SK-N-SH treated with all-trans-retinoic acid at 6 μM for 48 hours (cell line): ENCODE results near the gene FAM227B.

Experiments
- ATAC-seq: fragments of 200-7000 bp; cut with Tn5 transposase; 3 replicates; pipeline ENCODE4 v1.9.1; 2020; ENCODE audit warnings: mild to moderate bottlenecking, moderate library complexity
- ARNTL ChIP-seq: fragments of 450-650 bp; formaldehyde crosslinking; IDR thresholded peaks from 2 replicates; pipeline ENCODE4 v1.5.0; 2020; ENCODE audit warnings: low read depth, mild to moderate bottlenecking, moderate library complexity, borderline replicate concordance
- BACH2 ChIP-seq: fragments of 250-450 bp; sonication (Bioruptor Pico); IDR thresholded peaks from 2 replicates; pipeline ENCODE4 v1.9.0; 2021; ENCODE audit warnings: mild to moderate bottlenecking, borderline replicate concordance
- CSDC2 ChIP-seq: fragments of 250-450 bp; sonication (Bioruptor Pico); IDR thresholded peaks from 2 replicates; pipeline ENCODE4 v1.5.0; 2020; ENCODE audit warnings: mild to moderate bottlenecking, moderate library complexity
- ESRRG ChIP-seq: fragments of 250-450 bp; sonication (Bioruptor Pico); IDR thresholded peaks from 2 replicates; pipeline ENCODE4 v1.6.1; 2021; ENCODE audit warnings: mild to moderate bottlenecking
- GLIS3 ChIP-seq: fragments of 250-450 bp; sonication (Bioruptor Pico); IDR thresholded peaks from 2 replicates; pipeline ENCODE4 v1.5.0; 2020; ENCODE audit warnings: mild to moderate bottlenecking, moderate library complexity
- ISL1 ChIP-seq: fragments of 250-450 bp; sonication (Bioruptor Pico); IDR thresholded peaks from 2 replicates; pipeline ENCODE4 v2.1.2; 2022; ENCODE audit warnings: mild to moderate bottlenecking, moderate library complexity
- OSR1 ChIP-seq: fragments of 250-450 bp; sonication (Bioruptor Pico); IDR thresholded peaks from 2 replicates; pipeline ENCODE4 v1.8.0; 2022; ENCODE audit warnings: moderate library complexity, mild to moderate bottlenecking, inconsistent platforms
- PPARA ChIP-seq: fragments of 250-450 bp; sonication (Bioruptor Pico); IDR thresholded peaks from 2 replicates; pipeline ENCODE4 v1.5.0; 2020; ENCODE audit warnings: mild to moderate bottlenecking, borderline replicate concordance
- RARB ChIP-seq: fragments of 250-450 bp; sonication (Bioruptor Pico); IDR thresholded peaks from 2 replicates; pipeline ENCODE4 v1.8.0; 2021; ENCODE audit warnings: mild to moderate bottlenecking, moderate library complexity
- SNAI2 ChIP-seq: fragments of 250-450 bp; sonication (Bioruptor Pico); IDR thresholded peaks from 2 replicates; pipeline ENCODE4 v1.5.0; 2020; ENCODE audit warnings: mild to moderate bottlenecking, moderate library complexity
- TCF4 ChIP-seq: fragments of 250-450 bp; sonication (Bioruptor Pico); IDR thresholded peaks from 2 replicates; pipeline ENCODE4 v1.8.0; 2021; ENCODE audit warnings: mild to moderate bottlenecking, moderate library complexity, borderline replicate concordance
- TOX ChIP-seq: fragments of 250-450 bp; sonication (Bioruptor Pico); IDR thresholded peaks from 2 replicates; pipeline ENCODE4 v1.8.0; 2021; ENCODE audit warnings: mild to moderate bottlenecking, moderate library complexity, borderline replicate concordance
- ZC3H10 ChIP-seq: fragments of 250-450 bp; sonication (Bioruptor Pico); IDR thresholded peaks from 2 replicates; pipeline ENCODE4 v1.5.1; 2021; ENCODE audit warnings: mild to moderate bottlenecking, moderate library complexity
- ZFP3 ChIP-seq: fragments of 250-450 bp; sonication (Bioruptor Pico); IDR thresholded peaks from 2 replicates; pipeline ENCODE4 v1.5.0; 2020; ENCODE audit warnings: mild to moderate bottlenecking, moderate library complexity
- ZFP30 ChIP-seq: fragments of 450-650 bp; formaldehyde crosslinking; IDR thresholded peaks from 2 replicates; pipeline ENCODE4 v1.5.0; 2022; ENCODE audit warnings: mild to moderate bottlenecking, moderate library complexity
- ZNF565 ChIP-seq: fragments of 450-650 bp; formaldehyde crosslinking; conservative IDR thresholded peaks from 2 replicates; pipeline ENCODE4 v1.5.0; 2020; ENCODE audit warnings: low read depth, mild to moderate bottlenecking, moderate library complexity
- ZNF70 ChIP-seq: fragments of 450-650 bp; formaldehyde crosslinking; IDR thresholded peaks from 2 replicates; pipeline ENCODE4 v1.5.0; 2020; ENCODE audit warnings: mild to moderate bottlenecking, moderate library complexity
- ZNF8 ChIP-seq: fragments of 450-650 bp; formaldehyde crosslinking; IDR thresholded peaks from 2 replicates; pipeline ENCODE4 v1.5.0; 2020; ENCODE audit warnings: mild to moderate bottlenecking, moderate library complexity
- TF ChIP-seq, protein P1 (sequence below): fragments of 250-450 bp; sonication (Bioruptor Pico); IDR thresholded peaks from 2 replicates; pipeline ENCODE4 v1.8.0; 2020; ENCODE audit warnings: mild to moderate bottlenecking, moderate library complexity, borderline replicate concordance
- TF ChIP-seq, protein P2 (sequence below): fragments of 250-450 bp; sonication (Bioruptor Pico); IDR thresholded peaks from 2 replicates; pipeline ENCODE4 v1.5.1; 2021; ENCODE audit warnings: mild to moderate bottlenecking, moderate library complexity
- TF ChIP-seq, protein P3 (sequence below): fragments of 250-450 bp; sonication (Bioruptor Pico); IDR thresholded peaks from 2 replicates; pipeline ENCODE4 v1.5.0; 2020; ENCODE audit warnings: mild to moderate bottlenecking, moderate library complexity
- TF ChIP-seq, protein P4 (sequence below): fragments of 250-450 bp; sonication (Bioruptor Pico); IDR thresholded peaks from 2 replicates; pipeline ENCODE4 v1.5.1; 2020; ENCODE audit warnings: low read depth, mild to moderate bottlenecking, moderate library complexity
- TF ChIP-seq, protein P5 (sequence below): fragments of 250-450 bp; sonication (Bioruptor Pico); IDR thresholded peaks from 2 replicates; pipeline ENCODE4 v1.8.0; 2021; ENCODE audit warnings: low read depth, mild to moderate bottlenecking, moderate library complexity, borderline replicate concordance

FAM227B gene

DNA sequence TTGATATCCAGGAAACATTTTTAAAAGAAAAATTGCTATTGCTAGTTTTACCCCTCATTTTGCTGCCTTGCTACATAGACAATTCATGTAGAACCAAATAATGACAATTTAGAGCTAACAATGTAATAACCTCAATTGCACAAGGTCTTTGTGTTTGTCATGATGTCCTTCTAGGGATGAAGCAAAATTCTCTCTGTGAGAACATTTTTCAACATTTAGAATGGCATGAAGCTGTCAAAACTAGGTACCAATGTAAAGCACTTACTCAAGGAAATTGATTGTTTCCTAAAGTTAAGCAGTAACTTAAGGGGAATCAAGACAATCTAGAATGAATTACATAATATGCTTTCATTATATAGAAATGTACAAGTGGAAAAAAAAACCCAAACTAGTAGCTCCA, 205.5 kb downstream of the FAM227B start:
- no peak for TF ChIP-seq ZFP3 (CRISPR knock-in tag)
- no peak for TF ChIP-seq BACH2 (CRISPR knock-in tag)
- no peak for TF ChIP-seq GLIS3 (CRISPR knock-in tag)
- TF ChIP-seq CSDC2 (CRISPR knock-in tag), result no peak
- no peak for TF ChIP-seq RARB (CRISPR knock-in tag)
- TF ChIP-seq, protein P1, sequence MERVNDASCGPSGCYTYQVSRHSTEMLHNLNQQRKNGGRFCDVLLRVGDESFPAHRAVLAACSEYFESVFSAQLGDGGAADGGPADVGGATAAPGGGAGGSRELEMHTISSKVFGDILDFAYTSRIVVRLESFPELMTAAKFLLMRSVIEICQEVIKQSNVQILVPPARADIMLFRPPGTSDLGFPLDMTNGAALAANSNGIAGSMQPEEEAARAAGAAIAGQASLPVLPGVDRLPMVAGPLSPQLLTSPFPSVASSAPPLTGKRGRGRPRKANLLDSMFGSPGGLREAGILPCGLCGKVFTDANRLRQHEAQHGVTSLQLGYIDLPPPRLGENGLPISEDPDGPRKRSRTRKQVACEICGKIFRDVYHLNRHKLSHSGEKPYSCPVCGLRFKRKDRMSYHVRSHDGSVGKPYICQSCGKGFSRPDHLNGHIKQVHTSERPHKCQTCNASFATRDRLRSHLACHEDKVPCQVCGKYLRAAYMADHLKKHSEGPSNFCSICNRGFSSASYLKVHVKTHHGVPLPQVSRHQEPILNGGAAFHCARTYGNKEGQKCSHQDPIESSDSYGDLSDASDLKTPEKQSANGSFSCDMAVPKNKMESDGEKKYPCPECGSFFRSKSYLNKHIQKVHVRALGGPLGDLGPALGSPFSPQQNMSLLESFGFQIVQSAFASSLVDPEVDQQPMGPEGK (CRISPR knock-in tag), result no peak
- no peak for TF ChIP-seq ARNTL
- no peak for TF ChIP-seq ZNF565
- no peak for TF ChIP-seq ZNF8 (CRISPR knock-in tag)
- no peak for TF ChIP-seq ESRRG (CRISPR knock-in tag)
- TF ChIP-seq OSR1 (CRISPR knock-in tag), result no peak
- ATAC-seq, result no peak; the same call in 1 of the 3 replicates

DNA sequence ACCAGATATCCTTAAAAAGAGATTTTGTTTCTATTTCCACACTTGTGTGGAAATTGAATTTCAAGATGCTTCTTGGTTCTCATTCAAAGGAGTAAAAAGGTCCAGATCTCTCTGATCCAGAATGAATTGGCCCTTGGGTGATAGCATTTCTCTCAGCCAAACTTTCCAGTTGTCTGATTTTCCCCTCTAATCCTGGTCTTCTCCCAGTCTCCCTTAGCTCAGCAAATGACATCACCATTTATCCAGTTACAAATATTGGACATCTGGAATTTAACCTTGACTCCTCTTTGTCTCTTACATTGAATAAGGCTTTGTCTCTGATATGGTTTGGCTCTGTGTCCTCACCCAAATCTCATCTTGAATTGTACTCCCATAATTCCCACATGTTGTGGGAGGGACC, 207.8 kb downstream of the FAM227B start:
- no peak for TF ChIP-seq ESRRG (CRISPR knock-in tag)
- no peak for TF ChIP-seq ZC3H10 (CRISPR knock-in tag)
- no peak for TF ChIP-seq PPARA
- TF ChIP-seq, protein P1 (CRISPR knock-in tag), result no peak
- no peak for TF ChIP-seq ISL1
- TF ChIP-seq CSDC2 (CRISPR knock-in tag), result no peak
- TF ChIP-seq ZFP3 (CRISPR knock-in tag), result no peak
- no peak for ATAC-seq

DNA sequence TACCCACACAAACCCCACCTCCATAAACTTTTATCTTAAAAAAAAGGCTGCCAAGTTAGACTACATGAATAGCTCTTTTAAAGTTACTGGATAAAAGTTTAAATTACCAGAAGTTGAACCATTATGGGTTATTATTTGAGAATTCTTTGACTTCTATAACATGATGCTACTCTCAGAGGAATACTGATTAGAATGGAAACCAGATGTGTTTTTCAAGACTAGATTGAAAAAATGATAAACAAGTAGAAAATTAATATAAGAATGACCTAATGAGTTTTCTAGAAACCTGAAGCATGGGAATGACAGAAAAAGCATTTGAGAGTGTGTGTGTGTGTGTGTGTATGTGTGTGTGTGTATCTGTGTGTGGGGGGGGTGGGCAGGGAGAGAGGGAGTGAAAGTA, 210.0 kb downstream of the FAM227B start:
- no peak for TF ChIP-seq SNAI2 (CRISPR knock-in tag)
- TF ChIP-seq BACH2 (CRISPR knock-in tag), result no peak
- TF ChIP-seq, protein P1 (CRISPR knock-in tag), result no peak
- no peak for TF ChIP-seq GLIS3 (CRISPR knock-in tag)
- no peak for TF ChIP-seq TOX (CRISPR knock-in tag)
- no peak for TF ChIP-seq ZNF565
- no peak for TF ChIP-seq ZFP3 (CRISPR knock-in tag)
- no peak for TF ChIP-seq ZNF70
- no peak for TF ChIP-seq ISL1
- TF ChIP-seq, protein P2, sequence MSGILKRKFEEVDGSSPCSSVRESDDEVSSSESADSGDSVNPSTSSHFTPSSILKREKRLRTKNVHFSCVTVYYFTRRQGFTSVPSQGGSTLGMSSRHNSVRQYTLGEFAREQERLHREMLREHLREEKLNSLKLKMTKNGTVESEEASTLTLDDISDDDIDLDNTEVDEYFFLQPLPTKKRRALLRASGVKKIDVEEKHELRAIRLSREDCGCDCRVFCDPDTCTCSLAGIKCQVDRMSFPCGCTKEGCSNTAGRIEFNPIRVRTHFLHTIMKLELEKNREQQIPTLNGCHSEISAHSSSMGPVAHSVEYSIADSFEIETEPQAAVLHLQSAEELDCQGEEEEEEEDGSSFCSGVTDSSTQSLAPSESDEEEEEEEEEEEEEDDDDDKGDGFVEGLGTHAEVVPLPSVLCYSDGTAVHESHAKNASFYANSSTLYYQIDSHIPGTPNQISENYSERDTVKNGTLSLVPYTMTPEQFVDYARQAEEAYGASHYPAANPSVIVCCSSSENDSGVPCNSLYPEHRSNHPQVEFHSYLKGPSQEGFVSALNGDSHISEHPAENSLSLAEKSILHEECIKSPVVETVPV (CRISPR knock-in tag), result no peak
- TF ChIP-seq ESRRG (CRISPR knock-in tag), result no peak
- no peak for TF ChIP-seq ZNF8 (CRISPR knock-in tag)
- no peak for TF ChIP-seq ZFP30 (CRISPR knock-in tag)
- TF ChIP-seq, protein P3, sequence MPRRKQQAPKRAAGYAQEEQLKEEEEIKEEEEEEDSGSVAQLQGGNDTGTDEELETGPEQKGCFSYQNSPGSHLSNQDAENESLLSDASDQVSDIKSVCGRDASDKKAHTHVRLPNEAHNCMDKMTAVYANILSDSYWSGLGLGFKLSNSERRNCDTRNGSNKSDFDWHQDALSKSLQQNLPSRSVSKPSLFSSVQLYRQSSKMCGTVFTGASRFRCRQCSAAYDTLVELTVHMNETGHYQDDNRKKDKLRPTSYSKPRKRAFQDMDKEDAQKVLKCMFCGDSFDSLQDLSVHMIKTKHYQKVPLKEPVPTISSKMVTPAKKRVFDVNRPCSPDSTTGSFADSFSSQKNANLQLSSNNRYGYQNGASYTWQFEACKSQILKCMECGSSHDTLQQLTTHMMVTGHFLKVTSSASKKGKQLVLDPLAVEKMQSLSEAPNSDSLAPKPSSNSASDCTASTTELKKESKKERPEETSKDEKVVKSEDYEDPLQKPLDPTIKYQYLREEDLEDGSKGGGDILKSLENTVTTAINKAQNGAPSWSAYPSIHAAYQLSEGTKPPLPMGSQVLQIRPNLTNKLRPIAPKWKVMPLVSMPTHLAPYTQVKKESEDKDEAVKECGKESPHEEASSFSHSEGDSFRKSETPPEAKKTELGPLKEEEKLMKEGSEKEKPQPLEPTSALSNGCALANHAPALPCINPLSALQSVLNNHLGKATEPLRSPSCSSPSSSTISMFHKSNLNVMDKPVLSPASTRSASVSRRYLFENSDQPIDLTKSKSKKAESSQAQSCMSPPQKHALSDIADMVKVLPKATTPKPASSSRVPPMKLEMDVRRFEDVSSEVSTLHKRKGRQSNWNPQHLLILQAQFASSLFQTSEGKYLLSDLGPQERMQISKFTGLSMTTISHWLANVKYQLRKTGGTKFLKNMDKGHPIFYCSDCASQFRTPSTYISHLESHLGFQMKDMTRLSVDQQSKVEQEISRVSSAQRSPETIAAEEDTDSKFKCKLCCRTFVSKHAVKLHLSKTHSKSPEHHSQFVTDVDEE (CRISPR knock-in tag), result no peak
- TF ChIP-seq TCF4 (CRISPR knock-in tag), result no peak
- TF ChIP-seq, protein P4, sequence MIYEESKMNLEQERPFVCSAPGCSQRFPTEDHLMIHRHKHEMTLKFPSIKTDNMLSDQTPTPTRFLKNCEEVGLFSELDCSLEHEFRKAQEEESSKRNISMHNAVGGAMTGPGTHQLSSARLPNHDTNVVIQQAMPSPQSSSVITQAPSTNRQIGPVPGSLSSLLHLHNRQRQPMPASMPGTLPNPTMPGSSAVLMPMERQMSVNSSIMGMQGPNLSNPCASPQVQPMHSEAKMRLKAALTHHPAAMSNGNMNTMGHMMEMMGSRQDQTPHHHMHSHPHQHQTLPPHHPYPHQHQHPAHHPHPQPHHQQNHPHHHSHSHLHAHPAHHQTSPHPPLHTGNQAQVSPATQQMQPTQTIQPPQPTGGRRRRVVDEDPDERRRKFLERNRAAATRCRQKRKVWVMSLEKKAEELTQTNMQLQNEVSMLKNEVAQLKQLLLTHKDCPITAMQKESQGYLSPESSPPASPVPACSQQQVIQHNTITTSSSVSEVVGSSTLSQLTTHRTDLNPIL (CRISPR knock-in tag), result no peak
- TF ChIP-seq, protein P5, sequence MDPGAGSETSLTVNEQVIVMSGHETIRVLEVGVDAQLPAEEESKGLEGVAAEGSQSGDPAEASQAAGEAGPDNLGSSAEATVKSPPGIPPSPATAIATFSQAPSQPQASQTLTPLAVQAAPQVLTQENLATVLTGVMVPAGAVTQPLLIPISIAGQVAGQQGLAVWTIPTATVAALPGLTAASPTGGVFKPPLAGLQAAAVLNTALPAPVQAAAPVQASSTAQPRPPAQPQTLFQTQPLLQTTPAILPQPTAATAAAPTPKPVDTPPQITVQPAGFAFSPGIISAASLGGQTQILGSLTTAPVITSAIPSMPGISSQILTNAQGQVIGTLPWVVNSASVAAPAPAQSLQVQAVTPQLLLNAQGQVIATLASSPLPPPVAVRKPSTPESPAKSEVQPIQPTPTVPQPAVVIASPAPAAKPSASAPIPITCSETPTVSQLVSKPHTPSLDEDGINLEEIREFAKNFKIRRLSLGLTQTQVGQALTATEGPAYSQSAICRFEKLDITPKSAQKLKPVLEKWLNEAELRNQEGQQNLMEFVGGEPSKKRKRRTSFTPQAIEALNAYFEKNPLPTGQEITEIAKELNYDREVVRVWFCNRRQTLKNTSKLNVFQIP (CRISPR knock-in tag), result no peak
- TF ChIP-seq OSR1 (CRISPR knock-in tag), result no peak
- TF ChIP-seq ARNTL, result no peak
- TF ChIP-seq CSDC2 (CRISPR knock-in tag), result no peak
- no peak for ATAC-seq
